H1 (cell line): ENCODE measurements around the gene GREB1L. TPM values are rescaled to one million over a fixed set of nuclear protein-coding genes. Genes with fewer than 3 reads are reported as not detected.

Experiments used
- BACH1 ChIP-seq: IDR thresholded peaks from 2 replicates; pipeline ENCODE4 v1.6.1; 2012; ENCODE audit warnings: low read length, improper control_type of control experiment
- CTCF ChIP-seq, 3 experiments: IDR thresholded peaks; 1 replicate in 2 of 3; 2 replicates in 1 of 3; pipeline versions ENCODE4 v1.5.1 to v1.6.1; 2011; ENCODE audit warnings: low read length in 3 of 3, mild to moderate bottlenecking in 3 of 3, inconsistent platforms in 2 of 3, low read depth in 1 of 3, moderate library complexity in 1 of 3; ENCODE audit not compliant: insufficient read depth in 1 of 3; ENCODE audit errors: control extremely low read depth in 1 of 3
- KDM5A ChIP-seq: fragments of 200-600 bp; IDR thresholded peaks from 2 replicates; pipeline ENCODE4 v1.7.1; 2012; ENCODE audit warnings: mild to moderate bottlenecking, low read length, inconsistent platforms, mixed read lengths
- POU5F1 ChIP-seq: IDR thresholded peaks from 2 replicates; pipeline ENCODE4 v1.6.1; 2011; ENCODE audit warnings: low read depth, mild to moderate bottlenecking, low read length, moderate library complexity
- RAD21 ChIP-seq, 2 experiments: IDR thresholded peaks in 1 of 2; conservative IDR thresholded peaks in 1 of 2; 2 replicates each; pipeline ENCODE4 v1.6.1; 2011; ENCODE audit warnings: low read depth in 2 of 2, low read length in 2 of 2, improper control_type of control experiment in 1 of 2, inconsistent platforms in 1 of 2, mild to moderate bottlenecking in 1 of 2, moderate library complexity in 1 of 2
- SAP30 ChIP-seq: fragments of 300-600 bp; sonication (generic); IDR thresholded peaks from 2 replicates; pipeline ENCODE4 v1.7.1; 2012; ENCODE audit warnings: low read length, moderate library complexity, mild to moderate bottlenecking, inconsistent platforms; ENCODE audit not compliant: insufficient read depth, insufficient replicate concordance
- SRF ChIP-seq: IDR thresholded peaks from 2 replicates; pipeline ENCODE4 v1.6.1; 2011; ENCODE audit warnings: mild to moderate bottlenecking, low read depth, low read length, moderate library complexity
- YY1 ChIP-seq: IDR thresholded peaks from 2 replicates; pipeline ENCODE4 v1.6.1; 2011; ENCODE audit warnings: low read depth, mild to moderate bottlenecking, low read length
- polyA plus RNA-seq, 7 experiments: library from polyadenylated mRNA; depleted of rRNA in 3 of 7; stranded (reverse) in 5 of 7; unstranded in 2 of 7; fragments of >200 nt in 5 of 7; fragments of 200-250 nt in 2 of 7; gene quantifications; 1 replicate in 5 of 7; 2 replicates in 1 of 7; 4 replicates in 1 of 7; pipeline versions ENCODE4 v1.2.1 to v1.2.3, GENCODE V29; 2011 to 2013; ENCODE audit warnings: missing spikeins in 2 of 7, mixed read lengths in 2 of 7
- total RNA-seq: library from RNA; stranded (reverse); fragmentation: NEBNext Ultra II Directional; extraction: Animal tissue kit (Norgen Biotek cat#: 25700); gene quantifications from 2 replicates; pipeline ENCODE4 v1.2.1, GENCODE V29; 2021

GREB1L gene
- total and polyA plus RNA-seq, 2 of the 8 experiments (the other 6 are each of a cell fraction or from before 2014, with no cell fraction given), result 0.34 to 1.6 TPM

DNA sequence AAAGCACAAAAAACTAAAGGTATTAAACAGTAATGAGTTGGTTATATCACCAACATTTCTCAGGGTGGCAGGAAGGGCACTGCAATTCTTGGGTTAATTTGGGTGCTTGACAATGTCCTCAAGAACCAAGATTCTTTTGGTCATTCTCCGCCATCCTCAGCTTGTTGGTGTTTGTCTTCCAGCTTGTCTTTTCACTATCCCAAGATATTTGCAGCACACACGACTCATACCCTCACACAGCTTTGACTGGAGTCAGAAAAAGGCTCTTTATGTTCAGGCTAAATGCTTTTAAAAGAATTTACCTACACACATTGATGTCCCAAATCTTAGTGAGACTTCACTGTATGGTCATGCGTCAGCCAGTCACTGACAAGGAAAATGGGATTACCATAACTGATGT lies 12.5 kb downstream of the GREB1L start (continued):
- TF ChIP-seq CTCF (IDR thresholded peaks at IDR 0.05; ENCODE audit: control extremely low read depth in 1 of 3, insufficient read depth in 1 of 3, low read depth in 1 of 3, low read length in 3 of 3) (no peak), SRF (no peak), POU5F1 (no peak), YY1 (no peak), RAD21 (IDR thresholded peaks at IDR 0.05 in 1 of 2, conservative IDR thresholded peaks at IDR 0.05 in 1 of 2; ENCODE audit: low read depth in 2 of 2, low read length in 2 of 2) (no peak), SAP30 (no peak), BACH1 (no peak), KDM5A (no peak)
